HEK293 (cell line): ENCODE measurements around the gene JAZF1.

ENCODE experiments used
- CTCF ChIA-PET: fragments of 350-600 bp; formaldehyde crosslinking; extraction: SDS; loops from one replicate; lab custom pipeline; 2021; ENCODE audit warnings: antibody characterized with exemption; lab: Yijun Ruan, JAX
- POLR2A ChIA-PET: fragments of 300-600 bp; formaldehyde crosslinking; extraction: SDS; loops from one replicate; lab custom pipeline; 2020; ENCODE audit warnings: antibody characterized with exemption, inconsistent platforms; lab: Yijun Ruan, JAX
- H3K27ac ChIP-seq: fragments of 200-500 bp; sonication (Bioruptor generic); 2 replicates; pipeline ENCODE4 v1.5.1; 2014; ENCODE audit warnings: low read depth, low read length, control low read depth, inconsistent platforms; ENCODE audit errors: extremely low read depth
- H3K36me3 ChIP-seq, 2 experiments: fragments of 200-500 bp in 1 of 2; sonication (Bioruptor generic) in 1 of 2; 1 replicate in 1 of 2; 2 replicates in 1 of 2; pipeline ENCODE4 v1.5.1; 2014 to 2017; ENCODE audit warnings: inconsistent platforms in 2 of 2, low read length in 2 of 2; ENCODE audit not compliant: control insufficient read depth in 2 of 2, insufficient read depth in 1 of 2
- H3K4me1 ChIP-seq: fragments of 200-500 bp; sonication (Bioruptor generic); 2 replicates; pipeline ENCODE4 v1.5.1; 2014; ENCODE audit warnings: mild to moderate bottlenecking, low read length, inconsistent platforms; ENCODE audit not compliant: control insufficient read depth, insufficient read depth
- H3K4me3 ChIP-seq: 2 replicates; pipeline ENCODE4 v1.5.1; 2011; ENCODE audit warnings: low read depth, mild to moderate bottlenecking, control low read depth, low read length, moderate library complexity
- H3K9me3 ChIP-seq: fragments of 200-500 bp; sonication (Bioruptor generic); 2 replicates; pipeline ENCODE4 v1.5.1; 2014; ENCODE audit warnings: low read depth, low read length, inconsistent platforms; ENCODE audit not compliant: control insufficient read depth, insufficient read depth
- GLIS1 ChIP-seq: fragments of 450-650 bp; formaldehyde crosslinking; IDR thresholded peaks from 2 replicates; pipeline ENCODE4 v1.5.1; 2016; ENCODE audit warnings: missing biosample characterization, missing genetic modification characterization
- KLF7 ChIP-seq: fragments of 450-650 bp; formaldehyde crosslinking; IDR thresholded peaks from 2 replicates; pipeline ENCODE4 v1.5.1; 2016; ENCODE audit warnings: missing biosample characterization, missing genetic modification characterization, borderline replicate concordance
- RBAK ChIP-seq: fragments of 450-650 bp; formaldehyde crosslinking; IDR thresholded peaks from 2 replicates; pipeline ENCODE4 v1.5.1; 2016; ENCODE audit warnings: missing biosample characterization, missing genetic modification characterization
- WT1 ChIP-seq: fragments of 450-650 bp; formaldehyde crosslinking; IDR thresholded peaks from 2 replicates; pipeline ENCODE4 v1.5.1; 2016; ENCODE audit warnings: missing biosample characterization, missing genetic modification characterization
- ZBTB48 ChIP-seq: fragments of 450-650 bp; formaldehyde crosslinking; IDR thresholded peaks from 2 replicates; pipeline ENCODE4 v1.5.1; 2016; ENCODE audit warnings: missing biosample characterization, missing genetic modification characterization
- ZBTB8A ChIP-seq: fragments of 450-650 bp; formaldehyde crosslinking; IDR thresholded peaks from 2 replicates; pipeline ENCODE4 v1.5.1; 2016; ENCODE audit warnings: missing biosample characterization, missing genetic modification characterization
- ZFP41 ChIP-seq: fragments of 450-650 bp; formaldehyde crosslinking; IDR thresholded peaks from 2 replicates; pipeline ENCODE4 v1.5.1; 2016; ENCODE audit warnings: missing biosample characterization, missing genetic modification characterization, borderline replicate concordance
- ZFP69B ChIP-seq: fragments of 450-650 bp; formaldehyde crosslinking; IDR thresholded peaks from 2 replicates; pipeline ENCODE4 v1.5.1; 2016; ENCODE audit warnings: missing biosample characterization, missing genetic modification characterization
- ZNF121 ChIP-seq: fragments of 450-650 bp; formaldehyde crosslinking; IDR thresholded peaks from 2 replicates; pipeline ENCODE4 v1.5.1; 2016; ENCODE audit warnings: missing biosample characterization, missing genetic modification characterization
- ZNF133 ChIP-seq: fragments of 450-650 bp; formaldehyde crosslinking; IDR thresholded peaks from 2 replicates; pipeline ENCODE4 v1.5.1; 2016; ENCODE audit warnings: missing biosample characterization, missing genetic modification characterization
- ZNF146 ChIP-seq: fragments of 450-650 bp; formaldehyde crosslinking; IDR thresholded peaks from 2 replicates; pipeline ENCODE4 v1.5.1; 2016; ENCODE audit warnings: missing biosample characterization, missing genetic modification characterization
- ZNF202 ChIP-seq: fragments of 450-650 bp; formaldehyde crosslinking; IDR thresholded peaks from 2 replicates; pipeline ENCODE4 v1.5.1; 2016; ENCODE audit warnings: missing biosample characterization, missing genetic modification characterization, borderline replicate concordance
- ZNF223 ChIP-seq: fragments of 450-650 bp; formaldehyde crosslinking; IDR thresholded peaks from 2 replicates; pipeline ENCODE4 v1.5.1; 2016; ENCODE audit warnings: missing biosample characterization, missing genetic modification characterization
- ZNF23 ChIP-seq: fragments of 450-650 bp; formaldehyde crosslinking; IDR thresholded peaks from 2 replicates; pipeline ENCODE4 v1.5.1; 2016; ENCODE audit warnings: missing biosample characterization, missing genetic modification characterization, borderline replicate concordance
- ZNF366 ChIP-seq: fragments of 450-650 bp; formaldehyde crosslinking; conservative IDR thresholded peaks from 2 replicates; pipeline ENCODE4 v1.5.1; 2016; ENCODE audit warnings: missing biosample characterization, missing genetic modification characterization
- ZNF37A ChIP-seq: fragments of 450-650 bp; IDR thresholded peaks from 2 replicates; pipeline ENCODE4 v1.5.1; 2018; ENCODE audit warnings: missing biosample characterization, missing genetic modification characterization
- ZNF391 ChIP-seq: fragments of 450-650 bp; formaldehyde crosslinking; IDR thresholded peaks from 2 replicates; pipeline ENCODE4 v1.5.1; 2016; ENCODE audit warnings: low read depth, missing biosample characterization, missing genetic modification characterization, borderline replicate concordance
- ZNF404 ChIP-seq: fragments of 450-650 bp; formaldehyde crosslinking; IDR thresholded peaks from 2 replicates; pipeline ENCODE4 v1.5.1; 2017; ENCODE audit warnings: missing biosample characterization, missing genetic modification characterization
- ZNF510 ChIP-seq: fragments of 450-650 bp; formaldehyde crosslinking; IDR thresholded peaks from 2 replicates; pipeline ENCODE4 v1.5.1; 2018; ENCODE audit warnings: mild to moderate bottlenecking, missing genetic modification characterization, missing biosample characterization; ENCODE audit not compliant: insufficient replicate concordance
- ZNF555 ChIP-seq: fragments of 450-650 bp; formaldehyde crosslinking; conservative IDR thresholded peaks from 2 replicates; pipeline ENCODE4 v1.5.1; 2017; ENCODE audit warnings: missing biosample characterization, mild to moderate bottlenecking, missing genetic modification characterization, inconsistent platforms
- ZNF571 ChIP-seq: fragments of 450-650 bp; formaldehyde crosslinking; IDR thresholded peaks from 2 replicates; pipeline ENCODE4 v1.5.0; 2017; ENCODE audit warnings: missing biosample characterization, missing genetic modification characterization
- ZNF585B ChIP-seq: fragments of 450-650 bp; formaldehyde crosslinking; IDR thresholded peaks from 2 replicates; pipeline ENCODE4 v1.5.1; 2016; ENCODE audit warnings: missing biosample characterization, missing genetic modification characterization
- ZNF654 ChIP-seq: fragments of 450-650 bp; formaldehyde crosslinking; IDR thresholded peaks from 2 replicates; pipeline ENCODE4 v1.5.1; 2016; ENCODE audit warnings: low read depth, missing biosample characterization, missing genetic modification characterization
- ZNF792 ChIP-seq: fragments of 450-650 bp; formaldehyde crosslinking; IDR thresholded peaks from 2 replicates; pipeline ENCODE4 v1.5.1; 2016; ENCODE audit warnings: missing biosample characterization, missing genetic modification characterization
- TF ChIP-seq, protein P1 (sequence below): fragments of 450-650 bp; formaldehyde crosslinking; IDR thresholded peaks from 2 replicates; pipeline ENCODE4 v1.5.1; 2017; ENCODE audit warnings: missing biosample characterization, missing genetic modification characterization
- TF ChIP-seq, protein P2 (sequence below): IDR thresholded peaks from 2 replicates; pipeline ENCODE4 v1.6.1; 2011; ENCODE audit warnings: mild to moderate bottlenecking, low read depth, low read length, borderline replicate concordance

The JAZF1 gene

DNA sequence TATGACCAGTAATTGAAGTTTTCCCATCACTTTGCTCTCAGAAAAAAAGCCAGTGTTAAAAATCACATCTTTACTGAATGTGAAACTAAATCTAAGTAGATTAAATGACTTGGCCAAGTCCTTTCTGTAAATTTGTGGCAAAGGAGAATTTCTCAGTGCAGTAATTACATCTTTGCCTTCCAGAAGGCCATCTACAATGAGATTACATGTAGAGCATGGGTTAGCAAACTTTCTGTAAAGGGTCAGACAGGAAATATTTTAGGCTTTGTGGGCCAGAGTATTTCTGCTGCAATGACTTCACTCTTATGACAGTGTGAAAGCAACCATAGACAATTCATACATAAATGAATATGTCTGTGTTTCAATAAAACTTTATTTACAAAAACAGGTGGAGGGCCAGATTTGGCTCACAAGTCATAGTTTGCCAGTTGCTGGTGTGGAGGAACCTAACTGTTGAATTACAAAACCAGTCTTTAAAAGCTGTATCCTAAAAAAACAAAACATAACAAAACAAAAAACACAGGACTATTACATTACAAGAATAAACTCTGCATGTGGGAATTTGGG lies 249.6 kb downstream of the JAZF1 start:
- H3K27ac ChIP-seq, result no peak overlapping the region
- H3K9me3 ChIP-seq, result no peaks in the 10 kb centered on the region
- ChIA-PET CTCF (no interaction called here), POLR2A (no interaction called here)
- H3K4me3 ChIP-seq, result no peak overlapping the region
- TF ChIP-seq, protein P1, sequence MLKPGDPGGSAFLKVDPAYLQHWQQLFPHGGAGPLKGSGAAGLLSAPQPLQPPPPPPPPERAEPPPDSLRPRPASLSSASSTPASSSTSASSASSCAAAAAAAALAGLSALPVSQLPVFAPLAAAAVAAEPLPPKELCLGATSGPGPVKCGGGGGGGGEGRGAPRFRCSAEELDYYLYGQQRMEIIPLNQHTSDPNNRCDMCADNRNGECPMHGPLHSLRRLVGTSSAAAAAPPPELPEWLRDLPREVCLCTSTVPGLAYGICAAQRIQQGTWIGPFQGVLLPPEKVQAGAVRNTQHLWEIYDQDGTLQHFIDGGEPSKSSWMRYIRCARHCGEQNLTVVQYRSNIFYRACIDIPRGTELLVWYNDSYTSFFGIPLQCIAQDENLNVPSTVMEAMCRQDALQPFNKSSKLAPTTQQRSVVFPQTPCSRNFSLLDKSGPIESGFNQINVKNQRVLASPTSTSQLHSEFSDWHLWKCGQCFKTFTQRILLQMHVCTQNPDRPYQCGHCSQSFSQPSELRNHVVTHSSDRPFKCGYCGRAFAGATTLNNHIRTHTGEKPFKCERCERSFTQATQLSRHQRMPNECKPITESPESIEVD (tag by site-specific recombination), result peak; percentile 55
- TF ChIP-seq ZFP41 (tag by site-specific recombination), result no peak
- no peak for TF ChIP-seq ZNF121 (tag by site-specific recombination)
- peaks cover 4% of the 10 kb centered on the region; the same call in 1 of the 2 replicates for H3K4me1 ChIP-seq
- H3K36me3 ChIP-seq, result no peaks in the 10 kb centered on the region

DNA sequence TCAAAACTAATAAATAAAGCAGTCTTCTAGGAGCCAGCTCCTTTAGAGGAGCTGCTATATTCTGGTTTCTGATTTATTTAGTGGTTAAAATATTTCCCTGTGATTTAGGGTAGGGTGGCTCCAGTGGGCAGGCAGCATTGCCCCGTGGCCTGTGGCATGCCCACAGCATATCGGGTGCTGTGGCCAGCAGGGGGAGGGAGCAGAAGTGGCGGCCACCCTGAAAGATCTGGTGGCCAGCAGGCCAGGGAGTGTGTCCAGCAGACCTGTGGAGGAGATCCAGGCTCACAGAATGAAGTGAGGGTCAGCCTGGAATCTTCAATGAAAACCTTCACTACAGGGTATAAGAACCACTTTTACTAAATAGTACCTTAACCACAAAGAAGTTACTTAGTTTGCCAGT lies 251.5 kb downstream of the JAZF1 start:
- H3K36me3 ChIP-seq, result no peaks in the 10 kb centered on the region
- H3K4me3 ChIP-seq, result no peak overlapping the region
- no peaks in the 10 kb centered on the region for H3K9me3 ChIP-seq
- TF ChIP-seq ZNF366 (no peak), ZNF133 (peak; percentile 53; the same call in 1 of the 2 replicates)
- TF ChIP-seq, all 188 proteins: peak for 1
- CTCF ChIA-PET, result interaction anchor here (0.6 to 2.0 kb wide), 3 partner anchors 9 to 536 kb away, joined by 3 to 7 read pairs (median 4); no protein-coding TSS in a partner anchor
- no peak overlapping the region for H3K27ac ChIP-seq
- peaks cover 3% of the 10 kb centered on the region; the same call in 1 of the 2 replicates for H3K4me1 ChIP-seq
- POLR2A ChIA-PET, result no interaction called here

DNA sequence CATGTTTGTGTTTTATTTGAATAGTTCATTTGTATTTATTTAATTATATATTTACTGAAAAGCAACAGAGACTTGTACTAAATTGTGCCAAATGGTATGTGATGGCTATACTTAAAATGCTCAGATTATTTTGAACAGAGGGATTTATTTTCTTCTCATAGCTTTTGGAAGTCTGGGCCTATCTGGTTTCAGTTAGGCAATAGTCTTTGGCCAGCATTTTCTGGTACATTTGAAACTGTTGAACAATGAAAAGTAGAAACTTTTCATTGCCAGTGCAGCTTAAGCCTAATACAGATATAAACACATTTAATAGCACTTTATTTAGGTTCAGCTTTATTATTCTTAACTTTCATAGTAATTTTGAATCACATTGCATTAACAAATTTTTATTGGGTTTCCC lies 252.6 kb downstream of the JAZF1 start:
- no peaks in the 10 kb centered on the region for H3K4me1 ChIP-seq
- H3K9me3 ChIP-seq, result no peaks in the 10 kb centered on the region
- no peaks in the 10 kb centered on the region for H3K36me3 ChIP-seq
- POLR2A ChIA-PET, result no interaction called here
- CTCF ChIA-PET, result interaction anchor here (0.6 to 2.0 kb wide), 5 partner anchors 9 to 692 kb away, joined by 3 to 7 read pairs (median 4); no protein-coding TSS in a partner anchor
- H3K4me3 ChIP-seq, result no peak overlapping the region
- no peak for TF ChIP-seq ZNF585B (tag by site-specific recombination)
- no peak for TF ChIP-seq KLF7 (tag by site-specific recombination)
- TF ChIP-seq, protein P2, sequence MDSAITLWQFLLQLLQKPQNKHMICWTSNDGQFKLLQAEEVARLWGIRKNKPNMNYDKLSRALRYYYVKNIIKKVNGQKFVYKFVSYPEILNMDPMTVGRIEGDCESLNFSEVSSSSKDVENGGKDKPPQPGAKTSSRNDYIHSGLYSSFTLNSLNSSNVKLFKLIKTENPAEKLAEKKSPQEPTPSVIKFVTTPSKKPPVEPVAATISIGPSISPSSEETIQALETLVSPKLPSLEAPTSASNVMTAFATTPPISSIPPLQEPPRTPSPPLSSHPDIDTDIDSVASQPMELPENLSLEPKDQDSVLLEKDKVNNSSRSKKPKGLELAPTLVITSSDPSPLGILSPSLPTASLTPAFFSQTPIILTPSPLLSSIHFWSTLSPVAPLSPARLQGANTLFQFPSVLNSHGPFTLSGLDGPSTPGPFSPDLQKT, result no peak
- no peak overlapping the region for H3K27ac ChIP-seq

- H3K4me3 ChIP-seq, result no peak overlapping the region
- TF ChIP-seq ZBTB8A (no peak), ZNF654 (tag by site-specific recombination) (no peak), ZNF37A (tag by site-specific recombination) (no peak), ZNF555 (tag by site-specific recombination) (no peak), ZNF202 (tag by site-specific recombination) (no peak), ZNF391 (tag by site-specific recombination) (no peak), ZNF223 (tag by site-specific recombination) (no peak), ZFP69B (tag by site-specific recombination) (no peak), ZNF585B (tag by site-specific recombination) (no peak), ZNF510 (tag by site-specific recombination) (no peak), ZNF792 (no peak), ZNF23 (no peak), GLIS1 (tag by site-specific recombination) (no peak), ZNF404 (tag by site-specific recombination) (no peak), ZNF146 (tag by site-specific recombination) (no peak), ZBTB48 (tag by site-specific recombination) (no peak), WT1 (tag by site-specific recombination) (no peak), ZNF571 (tag by site-specific recombination) (no peak), RBAK (tag by site-specific recombination) (no peak)
- TF ChIP-seq, all 188 proteins: peak for 0
- H3K9me3 ChIP-seq, result no peaks in the 10 kb centered on the region
- no peak overlapping the region for H3K27ac ChIP-seq
- ChIA-PET POLR2A (no interaction called here), CTCF (interaction anchor here (1.2 to 2.5 kb wide), 3 partner anchors 8 to 167 kb away, joined by 4 to 12 read pairs (median 7); no protein-coding TSS in a partner anchor)
- H3K36me3 ChIP-seq, result no peaks in the 10 kb centered on the region
- no peaks in the 10 kb centered on the region for H3K4me1 ChIP-seq
Observed at GRCh38 chr7:27925573-27926201, 254.9 kb downstream of the JAZF1 start.
